Measurements from ENCODE around the gene TMTC2.

GRCh38 chr12:82756303-82756702 lies 69.6 kb downstream of the TMTC2 start:
- TF ChIP-seq EZH2 (IDR thresholded peaks at IDR 0.05) (no peak), CTCF (IDR thresholded peaks at IDR 0.05) (no peak), EZH2phosphoT487 (IDR thresholded peaks at IDR 0.05) (no peak)
